ENCODE measurements around the gene ITPA. TPM values are rescaled to one million over a fixed set of nuclear protein-coding genes. Genes with fewer than 3 reads are reported as not detected.

ITPA gene
- total RNA-seq, 1 donor from 2014 or later, result 24.1 TPM

Other genes with a start within 250 kb of the ITPA start
- not detected for gene GNRH2, start 165.9 kb upstream of the ITPA start, total RNA-seq
- 43.0 TPM for gene MRPS26, start 163.4 kb upstream of the ITPA start, total RNA-seq
- gene OXT, start 137.9 kb upstream of the ITPA start, total RNA-seq, result not detected
- gene AVP, start 124.8 kb upstream of the ITPA start, total RNA-seq, result not detected
- gene FASTKD5, start 49.6 kb upstream of the ITPA start, total RNA-seq, result 23.2 TPM
- 3.9 TPM for gene UBOX5, start 49.6 kb upstream of the ITPA start, total RNA-seq
- gene LZTS3, start 35.9 kb upstream of the ITPA start, total RNA-seq, result 6.9 TPM
- gene DDRGK1, start 4.8 kb upstream of the ITPA start, total RNA-seq, result 29.1 TPM
- 0.35 TPM for gene SLC4A11, start 29.7 kb downstream of the ITPA start, total RNA-seq
- gene DNAAF9, start 198.2 kb downstream of the ITPA start, total RNA-seq, result 29.1 TPM